ENCODE results near the gene QRICH1. TPM values are rescaled to one million over a fixed set of nuclear protein-coding genes. Genes with fewer than 3 reads are reported as not detected.

The QRICH1 gene
- total RNA-seq, 1 donor from 2014 or later: 123 TPM

GRCh38 chr3:49030321-49030720 lies 63.5 kb downstream of the QRICH1 start:
- H3K27ac Mint-ChIP-seq: peak overlapping the region; percentile 95
- DNase-seq (ENCODE audit: extremely low spot score, unreplicated experiment): no peak
- TF ChIP-seq, protein P1, sequence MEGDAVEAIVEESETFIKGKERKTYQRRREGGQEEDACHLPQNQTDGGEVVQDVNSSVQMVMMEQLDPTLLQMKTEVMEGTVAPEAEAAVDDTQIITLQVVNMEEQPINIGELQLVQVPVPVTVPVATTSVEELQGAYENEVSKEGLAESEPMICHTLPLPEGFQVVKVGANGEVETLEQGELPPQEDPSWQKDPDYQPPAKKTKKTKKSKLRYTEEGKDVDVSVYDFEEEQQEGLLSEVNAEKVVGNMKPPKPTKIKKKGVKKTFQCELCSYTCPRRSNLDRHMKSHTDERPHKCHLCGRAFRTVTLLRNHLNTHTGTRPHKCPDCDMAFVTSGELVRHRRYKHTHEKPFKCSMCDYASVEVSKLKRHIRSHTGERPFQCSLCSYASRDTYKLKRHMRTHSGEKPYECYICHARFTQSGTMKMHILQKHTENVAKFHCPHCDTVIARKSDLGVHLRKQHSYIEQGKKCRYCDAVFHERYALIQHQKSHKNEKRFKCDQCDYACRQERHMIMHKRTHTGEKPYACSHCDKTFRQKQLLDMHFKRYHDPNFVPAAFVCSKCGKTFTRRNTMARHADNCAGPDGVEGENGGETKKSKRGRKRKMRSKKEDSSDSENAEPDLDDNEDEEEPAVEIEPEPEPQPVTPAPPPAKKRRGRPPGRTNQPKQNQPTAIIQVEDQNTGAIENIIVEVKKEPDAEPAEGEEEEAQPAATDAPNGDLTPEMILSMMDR (conservative IDR thresholded peaks at IDR 0.05): no peak
- H3K36me3 Mint-ChIP-seq: peaks cover 31% of the 10 kb centered on the region
- no peaks in the 10 kb centered on the region for H3K9me3 Mint-ChIP-seq
- H3K4me1 Mint-ChIP-seq (ENCODE audit: unreplicated experiment): peaks cover 27% of the 10 kb centered on the region
- no peaks in the 10 kb centered on the region for H3K27me3 Mint-ChIP-seq
- no peak overlapping the region for H3K4me3 Mint-ChIP-seq

GRCh38 chr3:49029563-49029884 lies 64.3 kb downstream of the QRICH1 start:
- H3K36me3 Mint-ChIP-seq: peaks cover 27% of the 10 kb centered on the region
- peak overlapping the region; percentile 95 for H3K27ac Mint-ChIP-seq
- H3K9me3 Mint-ChIP-seq: no peaks in the 10 kb centered on the region
- peak overlapping the region; percentile 98 for H3K4me3 Mint-ChIP-seq
- peaks cover 27% of the 10 kb centered on the region for H3K4me1 Mint-ChIP-seq (ENCODE audit: unreplicated experiment)
- TF ChIP-seq, protein P1 (conservative IDR thresholded peaks at IDR 0.05): no peak
- DNase-seq (ENCODE audit: extremely low spot score, unreplicated experiment): no peak
- H3K27me3 Mint-ChIP-seq: no peaks in the 10 kb centered on the region

DNA sequence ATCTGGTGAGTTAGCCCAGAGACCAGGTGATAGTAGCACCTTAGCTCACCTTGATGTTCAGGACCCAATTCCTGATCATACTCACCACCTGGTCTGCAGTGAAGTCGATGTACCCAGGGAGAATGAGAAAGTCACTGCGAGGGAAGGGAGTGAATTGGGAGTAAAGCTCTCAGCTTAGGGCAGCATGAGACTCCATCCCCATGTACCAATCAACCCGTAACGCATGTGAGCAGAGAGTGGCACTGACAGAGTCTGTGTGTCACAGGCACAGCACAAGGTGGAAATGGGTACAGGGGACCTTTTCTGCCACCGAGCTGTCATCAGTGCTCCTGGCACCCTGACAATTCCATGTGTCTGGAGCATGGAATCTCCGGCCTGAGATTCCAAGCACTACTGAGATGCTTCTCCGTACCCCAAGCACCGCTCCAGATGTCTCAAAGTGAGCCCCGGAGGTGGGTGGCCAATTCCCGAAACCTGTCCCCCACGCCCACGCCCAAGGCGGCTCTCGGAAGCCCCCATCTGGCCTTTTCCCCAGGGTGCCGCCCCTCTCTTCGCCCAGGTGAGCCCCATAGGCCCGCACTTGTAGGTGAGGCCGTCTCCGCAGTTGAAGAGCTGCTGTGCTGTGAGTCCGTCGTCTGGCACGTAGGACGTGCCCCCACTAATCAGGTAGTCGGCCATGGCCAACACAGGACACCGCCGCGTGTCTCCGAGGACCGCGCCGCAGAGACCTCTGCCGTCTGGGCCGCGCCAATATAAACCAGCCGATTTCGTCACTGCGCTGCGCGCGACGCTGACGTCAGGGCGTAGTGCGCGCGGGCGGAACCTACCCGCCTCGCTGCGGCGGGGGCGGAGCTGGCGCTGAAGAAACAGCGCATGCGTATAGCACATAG lies 65.0 kb downstream of the QRICH1 start, which contains the start of gene IMPDH2:
IMPDH2 (minus strand) TSS at position 726 of the 890 bp plus-strand sequence; CDS start at position 678, 48 bp downstream.
- H3K4me3 Mint-ChIP-seq: peak within 1 kb of the TSS; percentile 98
- peaks cover 27% of the 10 kb centered on the region for H3K4me1 Mint-ChIP-seq (ENCODE audit: unreplicated experiment)
- peaks cover 26% of the 10 kb centered on the region for H3K36me3 Mint-ChIP-seq

GRCh38 chr3:49028298-49028672 lies 65.6 kb downstream of the QRICH1 start:
- peaks cover 26% of the 10 kb centered on the region for H3K36me3 Mint-ChIP-seq
- H3K27ac Mint-ChIP-seq: peak overlapping the region; percentile 95
- no peaks in the 10 kb centered on the region for H3K9me3 Mint-ChIP-seq
- no peak for DNase-seq (ENCODE audit: extremely low spot score, unreplicated experiment)
- no peaks in the 10 kb centered on the region for H3K27me3 Mint-ChIP-seq
- peaks cover 28% of the 10 kb centered on the region for H3K4me1 Mint-ChIP-seq (ENCODE audit: unreplicated experiment)
- TF ChIP-seq, protein P1 (conservative IDR thresholded peaks at IDR 0.05): no peak
- peak overlapping the region; percentile 98 for H3K4me3 Mint-ChIP-seq

More for the DNA sequence above, 65.0 kb downstream of the QRICH1 start, which contains the start of gene IMPDH2:
- Mint-ChIP-seq H3K27ac (peak within 1 kb of the TSS; percentile 95), H3K9me3 (no peaks in the 10 kb centered on the region), H3K27me3 (no peaks in the 10 kb centered on the region)
- DNase-seq (ENCODE audit: extremely low spot score, unreplicated experiment): peak; percentile 94
- TF ChIP-seq, protein P1 (conservative IDR thresholded peaks at IDR 0.05): no peak

- no peak for DNase-seq (ENCODE audit: extremely low spot score, unreplicated experiment)
- no peak overlapping the region for H3K27ac Mint-ChIP-seq
- H3K4me3 Mint-ChIP-seq: peak overlapping the region; percentile 62
- H3K27me3 Mint-ChIP-seq: no peaks in the 10 kb centered on the region
- H3K4me1 Mint-ChIP-seq (ENCODE audit: unreplicated experiment): peaks cover 34% of the 10 kb centered on the region
- TF ChIP-seq, protein P1 (conservative IDR thresholded peaks at IDR 0.05): no peak
- peaks cover 30% of the 10 kb centered on the region for H3K36me3 Mint-ChIP-seq
- no peaks in the 10 kb centered on the region for H3K9me3 Mint-ChIP-seq
These were observed 66.2 kb downstream of the QRICH1 start for GRCh38 chr3:49027634-49028033.

Data from type B pancreatic cell (in vitro differentiated cells).